SK-N-SH treated with all-trans-retinoic acid at 6 μM for 48 hours (cell line): Measurements from ENCODE around the gene DOCK4.

ENCODE experiments used
- ATAC-seq: fragments of 200-7000 bp; cut with Tn5 transposase; 3 replicates; pipeline ENCODE4 v1.9.1; 2020; ENCODE audit warnings: mild to moderate bottlenecking, moderate library complexity
- ARNTL ChIP-seq: fragments of 450-650 bp; formaldehyde crosslinking; IDR thresholded peaks from 2 replicates; pipeline ENCODE4 v1.5.0; 2020; ENCODE audit warnings: low read depth, mild to moderate bottlenecking, moderate library complexity, borderline replicate concordance
- BACH2 ChIP-seq: fragments of 250-450 bp; sonication (Bioruptor Pico); IDR thresholded peaks from 2 replicates; pipeline ENCODE4 v1.9.0; 2021; ENCODE audit warnings: mild to moderate bottlenecking, borderline replicate concordance
- CSDC2 ChIP-seq: fragments of 250-450 bp; sonication (Bioruptor Pico); IDR thresholded peaks from 2 replicates; pipeline ENCODE4 v1.5.0; 2020; ENCODE audit warnings: mild to moderate bottlenecking, moderate library complexity
- ESRRG ChIP-seq: fragments of 250-450 bp; sonication (Bioruptor Pico); IDR thresholded peaks from 2 replicates; pipeline ENCODE4 v1.6.1; 2021; ENCODE audit warnings: mild to moderate bottlenecking
- GLIS3 ChIP-seq: fragments of 250-450 bp; sonication (Bioruptor Pico); IDR thresholded peaks from 2 replicates; pipeline ENCODE4 v1.5.0; 2020; ENCODE audit warnings: mild to moderate bottlenecking, moderate library complexity
- OSR1 ChIP-seq: fragments of 250-450 bp; sonication (Bioruptor Pico); IDR thresholded peaks from 2 replicates; pipeline ENCODE4 v1.8.0; 2022; ENCODE audit warnings: moderate library complexity, mild to moderate bottlenecking, inconsistent platforms
- PATZ1 ChIP-seq: fragments of 250-450 bp; sonication (Bioruptor Pico); IDR thresholded peaks from 2 replicates; pipeline ENCODE4 v1.8.0; 2020; ENCODE audit warnings: mild to moderate bottlenecking, moderate library complexity, borderline replicate concordance
- POU6F1 ChIP-seq: fragments of 250-450 bp; sonication (Bioruptor Pico); IDR thresholded peaks from 2 replicates; pipeline ENCODE4 v1.8.0; 2021; ENCODE audit warnings: low read depth, mild to moderate bottlenecking, moderate library complexity, borderline replicate concordance
- PPARA ChIP-seq: fragments of 250-450 bp; sonication (Bioruptor Pico); IDR thresholded peaks from 2 replicates; pipeline ENCODE4 v1.5.0; 2020; ENCODE audit warnings: mild to moderate bottlenecking, borderline replicate concordance
- RARB ChIP-seq: fragments of 250-450 bp; sonication (Bioruptor Pico); IDR thresholded peaks from 2 replicates; pipeline ENCODE4 v1.8.0; 2021; ENCODE audit warnings: mild to moderate bottlenecking, moderate library complexity
- SNAI2 ChIP-seq: fragments of 250-450 bp; sonication (Bioruptor Pico); IDR thresholded peaks from 2 replicates; pipeline ENCODE4 v1.5.0; 2020; ENCODE audit warnings: mild to moderate bottlenecking, moderate library complexity
- TCF4 ChIP-seq: fragments of 250-450 bp; sonication (Bioruptor Pico); IDR thresholded peaks from 2 replicates; pipeline ENCODE4 v1.8.0; 2021; ENCODE audit warnings: mild to moderate bottlenecking, moderate library complexity, borderline replicate concordance
- TOX ChIP-seq: fragments of 250-450 bp; sonication (Bioruptor Pico); IDR thresholded peaks from 2 replicates; pipeline ENCODE4 v1.8.0; 2021; ENCODE audit warnings: mild to moderate bottlenecking, moderate library complexity, borderline replicate concordance
- ZC3H10 ChIP-seq: fragments of 250-450 bp; sonication (Bioruptor Pico); IDR thresholded peaks from 2 replicates; pipeline ENCODE4 v1.5.1; 2021; ENCODE audit warnings: mild to moderate bottlenecking, moderate library complexity
- ZFP30 ChIP-seq: fragments of 450-650 bp; formaldehyde crosslinking; IDR thresholded peaks from 2 replicates; pipeline ENCODE4 v1.5.0; 2022; ENCODE audit warnings: mild to moderate bottlenecking, moderate library complexity
- ZNF565 ChIP-seq: fragments of 450-650 bp; formaldehyde crosslinking; conservative IDR thresholded peaks from 2 replicates; pipeline ENCODE4 v1.5.0; 2020; ENCODE audit warnings: low read depth, mild to moderate bottlenecking, moderate library complexity
- ZNF70 ChIP-seq: fragments of 450-650 bp; formaldehyde crosslinking; IDR thresholded peaks from 2 replicates; pipeline ENCODE4 v1.5.0; 2020; ENCODE audit warnings: mild to moderate bottlenecking, moderate library complexity
- ZNF8 ChIP-seq: fragments of 450-650 bp; formaldehyde crosslinking; IDR thresholded peaks from 2 replicates; pipeline ENCODE4 v1.5.0; 2020; ENCODE audit warnings: mild to moderate bottlenecking, moderate library complexity
- TF ChIP-seq, protein P1 (sequence below): fragments of 250-450 bp; sonication (Bioruptor Pico); IDR thresholded peaks from 2 replicates; pipeline ENCODE4 v1.5.1; 2020; ENCODE audit warnings: low read depth, mild to moderate bottlenecking, moderate library complexity

Gene DOCK4

GRCh38 chr7:111975346-111975745 is 230.9 kb downstream of the DOCK4 start:
- TF ChIP-seq CSDC2 (CRISPR knock-in tag), result no peak
- TF ChIP-seq ZC3H10 (CRISPR knock-in tag), result no peak
- TF ChIP-seq ZFP30 (CRISPR knock-in tag), result no peak
- TF ChIP-seq PATZ1 (CRISPR knock-in tag), result no peak
- TF ChIP-seq GLIS3 (CRISPR knock-in tag), result no peak
- TF ChIP-seq ZNF8 (CRISPR knock-in tag), result no peak
- TF ChIP-seq ZNF70 (CRISPR knock-in tag), result no peak
- no peak for TF ChIP-seq SNAI2 (CRISPR knock-in tag)
- TF ChIP-seq BACH2 (CRISPR knock-in tag), result no peak
- TF ChIP-seq, protein P1, sequence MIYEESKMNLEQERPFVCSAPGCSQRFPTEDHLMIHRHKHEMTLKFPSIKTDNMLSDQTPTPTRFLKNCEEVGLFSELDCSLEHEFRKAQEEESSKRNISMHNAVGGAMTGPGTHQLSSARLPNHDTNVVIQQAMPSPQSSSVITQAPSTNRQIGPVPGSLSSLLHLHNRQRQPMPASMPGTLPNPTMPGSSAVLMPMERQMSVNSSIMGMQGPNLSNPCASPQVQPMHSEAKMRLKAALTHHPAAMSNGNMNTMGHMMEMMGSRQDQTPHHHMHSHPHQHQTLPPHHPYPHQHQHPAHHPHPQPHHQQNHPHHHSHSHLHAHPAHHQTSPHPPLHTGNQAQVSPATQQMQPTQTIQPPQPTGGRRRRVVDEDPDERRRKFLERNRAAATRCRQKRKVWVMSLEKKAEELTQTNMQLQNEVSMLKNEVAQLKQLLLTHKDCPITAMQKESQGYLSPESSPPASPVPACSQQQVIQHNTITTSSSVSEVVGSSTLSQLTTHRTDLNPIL (CRISPR knock-in tag), result no peak
- TF ChIP-seq ZNF565, result no peak

DNA sequence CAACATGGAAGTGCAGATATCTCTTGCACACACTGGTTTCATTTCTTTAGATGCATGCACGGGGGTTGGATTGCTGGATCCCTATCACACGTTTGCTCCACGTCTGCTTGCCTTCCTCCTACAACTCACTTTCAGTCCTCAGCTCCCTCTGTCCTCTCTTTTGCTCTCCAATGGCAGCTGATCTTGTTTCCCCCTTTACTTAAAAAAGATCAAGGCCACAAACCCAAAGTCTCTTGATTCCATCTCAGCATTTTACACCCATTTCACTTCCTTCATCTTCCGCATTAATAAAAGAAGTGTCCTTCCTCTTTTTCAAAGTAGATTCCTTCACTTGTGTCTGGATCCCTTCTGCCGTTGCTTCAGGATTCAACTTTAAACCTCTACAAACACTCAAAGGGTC is 245.2 kb downstream of the DOCK4 start:
- TF ChIP-seq PPARA (CRISPR knock-in tag) (no peak), RARB (CRISPR knock-in tag) (no peak), ZFP30 (CRISPR knock-in tag) (no peak), TCF4 (CRISPR knock-in tag) (no peak), ZNF565 (no peak), ZNF8 (CRISPR knock-in tag) (no peak), ZC3H10 (CRISPR knock-in tag) (no peak), ARNTL (CRISPR knock-in tag) (no peak), POU6F1 (no peak)
- no peak for ATAC-seq

More at GRCh38 chr7:111975346-111975745, 230.9 kb downstream of the DOCK4 start:
- ATAC-seq, result no peak

DNA sequence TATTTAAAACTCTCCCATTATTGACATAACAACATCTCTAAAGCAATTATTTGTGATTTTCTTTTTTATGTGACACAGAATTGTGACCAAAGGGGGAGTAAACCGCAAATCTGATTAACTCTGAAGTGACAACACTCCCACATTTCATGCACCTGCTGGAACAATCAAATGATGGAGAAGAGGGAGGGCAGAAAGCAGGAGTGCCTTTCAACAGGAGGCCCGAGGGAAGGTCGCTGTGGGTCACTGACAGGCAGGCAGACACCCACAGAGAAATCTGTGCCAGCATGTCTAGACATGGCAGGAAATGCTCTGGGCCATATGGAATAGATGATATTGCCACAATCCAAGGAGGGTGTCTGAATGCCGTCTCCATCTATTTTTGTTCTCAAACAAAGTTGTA is 247.3 kb downstream of the DOCK4 start:
- no peak for TF ChIP-seq ZFP30 (CRISPR knock-in tag)
- no peak for TF ChIP-seq ZC3H10 (CRISPR knock-in tag)
- TF ChIP-seq ZNF565, result no peak
- 0 out of 2 replicates have a peak, but pooled peaks have one; percentile 29 for TF ChIP-seq SNAI2 (CRISPR knock-in tag)
- TF ChIP-seq TCF4 (CRISPR knock-in tag), result peak; percentile 24; the same call in 1 of the 2 replicates
- TF ChIP-seq, all 23 proteins: peak for 2
- peak; percentile 72 for ATAC-seq

- no peak for ATAC-seq
- TF ChIP-seq, protein P1 (CRISPR knock-in tag), result no peak
- TF ChIP-seq ESRRG (CRISPR knock-in tag) (no peak), SNAI2 (CRISPR knock-in tag) (no peak), ZNF565 (no peak), ZC3H10 (CRISPR knock-in tag) (no peak), RARB (CRISPR knock-in tag) (no peak), TCF4 (CRISPR knock-in tag) (no peak), ZNF70 (CRISPR knock-in tag) (no peak), POU6F1 (no peak), ZNF8 (CRISPR knock-in tag) (no peak), ARNTL (CRISPR knock-in tag) (no peak), BACH2 (CRISPR knock-in tag) (no peak), CSDC2 (CRISPR knock-in tag) (no peak), PPARA (CRISPR knock-in tag) (no peak), ZFP30 (CRISPR knock-in tag) (no peak), GLIS3 (CRISPR knock-in tag) (no peak), OSR1 (CRISPR knock-in tag) (no peak), TOX (CRISPR knock-in tag) (no peak)
These were observed 247.8 kb downstream of the DOCK4 start for GRCh38 chr7:111958431-111958830.
